ENCODE results near the gene SLF1.

The SLF1 gene

DNA sequence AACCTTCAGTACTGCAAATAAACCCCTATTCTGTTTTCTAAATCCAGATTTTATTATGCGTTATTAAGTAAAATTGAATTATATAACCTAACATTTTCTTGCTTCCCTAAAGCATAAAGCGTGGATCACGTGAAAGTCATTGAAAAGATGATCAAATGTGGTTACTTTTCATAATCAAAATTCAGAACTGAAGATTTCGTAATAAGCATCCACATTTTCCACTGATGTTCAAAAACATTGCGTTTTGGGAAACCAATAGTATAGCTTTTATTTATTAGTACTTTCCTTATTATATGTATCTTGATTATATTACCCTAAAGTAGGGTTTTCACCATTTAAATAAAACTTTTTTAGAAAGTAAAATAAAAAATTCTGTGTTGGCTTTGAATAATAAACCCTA lies 1.8 kb downstream of the SLF1 start:
- Histone ChIP-seq H3K27me3 (ENCODE audit: insufficient read depth, low read length) (no peaks in the 10 kb centered on the region), H3K79me2 (ENCODE audit: control insufficient read depth, insufficient read depth, low read length, unreplicated experiment) (peaks cover 62% of the 10 kb centered on the region), H3K27ac (ENCODE audit: low read depth, low read length) (no peak overlapping the region), H3K4me3 (ENCODE audit: low read depth, low read length) (peak overlapping the region; percentile 91; the same call in 1 of the 2 replicates), H3K36me3 (ENCODE audit: insufficient read depth, low read length) (no peaks in the 10 kb centered on the region), H2AFZ (ENCODE audit: low read length, unreplicated experiment) (no peak overlapping the region), H3K4me1 (ENCODE audit: control insufficient read depth, insufficient read depth, low read length, unreplicated experiment) (peaks cover 30% of the 10 kb centered on the region)

DNA sequence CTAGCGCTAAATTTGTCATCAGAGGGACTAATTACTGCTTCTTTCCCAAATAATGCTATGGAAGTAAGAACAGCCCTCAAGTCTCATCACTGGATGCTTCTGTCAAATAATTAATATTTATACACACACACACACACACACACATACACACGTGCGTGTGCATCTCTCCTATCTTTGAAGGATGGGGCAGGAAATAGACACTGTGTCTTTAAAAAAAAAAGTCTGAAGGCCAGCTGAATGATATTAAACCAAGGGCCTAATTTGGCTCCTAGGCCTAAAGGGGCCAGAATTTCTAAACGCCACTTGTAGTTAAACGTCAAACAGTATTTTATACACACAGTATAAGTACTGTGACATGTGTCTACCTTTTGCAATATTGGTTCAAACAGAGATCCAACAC lies 3.3 kb downstream of the SLF1 start:
- Histone ChIP-seq H2AFZ (ENCODE audit: low read length, unreplicated experiment) (no peak overlapping the region), H3K27ac (ENCODE audit: low read depth, low read length) (no peak overlapping the region), H3K36me3 (ENCODE audit: insufficient read depth, low read length) (no peaks in the 10 kb centered on the region), H3K27me3 (ENCODE audit: insufficient read depth, low read length) (no peaks in the 10 kb centered on the region), H3K4me3 (ENCODE audit: low read depth, low read length) (peak overlapping the region; percentile 17; the same call in 1 of the 2 replicates), H3K4me1 (ENCODE audit: control insufficient read depth, insufficient read depth, low read length, unreplicated experiment) (peaks cover 18% of the 10 kb centered on the region), H3K79me2 (ENCODE audit: control insufficient read depth, insufficient read depth, low read length, unreplicated experiment) (peaks cover 52% of the 10 kb centered on the region)

DNA sequence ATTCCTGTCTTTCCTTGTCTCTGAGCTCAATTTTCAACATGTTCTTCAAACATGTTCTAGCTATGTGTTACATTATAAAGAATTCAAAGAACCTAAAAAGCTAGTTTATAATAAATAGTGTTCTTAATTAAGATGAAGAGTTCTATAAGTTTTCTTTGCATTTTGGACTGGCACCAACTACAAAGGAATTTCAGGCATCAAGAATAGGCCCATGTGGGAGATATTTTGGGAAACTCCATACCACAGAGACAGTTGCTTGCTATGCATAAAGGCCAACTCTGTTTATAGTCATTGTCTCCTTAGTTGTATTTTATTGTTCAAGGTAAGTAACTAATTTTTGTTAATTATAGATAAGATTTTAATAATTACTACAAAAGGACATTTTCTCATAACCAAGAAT lies 4.5 kb downstream of the SLF1 start:
- peaks cover 50% of the 10 kb centered on the region for H3K79me2 ChIP-seq (ENCODE audit: control insufficient read depth, insufficient read depth, low read length, unreplicated experiment)
- no peaks in the 10 kb centered on the region for H3K27me3 ChIP-seq (ENCODE audit: insufficient read depth, low read length)
- H3K27ac ChIP-seq (ENCODE audit: low read depth, low read length) = no peak overlapping the region
- peaks cover 17% of the 10 kb centered on the region for H3K4me1 ChIP-seq (ENCODE audit: control insufficient read depth, insufficient read depth, low read length, unreplicated experiment)
- no peaks in the 10 kb centered on the region for H3K36me3 ChIP-seq (ENCODE audit: insufficient read depth, low read length)
- no peak overlapping the region for H3K4me3 ChIP-seq (ENCODE audit: low read depth, low read length)
- H2AFZ ChIP-seq (ENCODE audit: low read length, unreplicated experiment) = no peak overlapping the region

DNA sequence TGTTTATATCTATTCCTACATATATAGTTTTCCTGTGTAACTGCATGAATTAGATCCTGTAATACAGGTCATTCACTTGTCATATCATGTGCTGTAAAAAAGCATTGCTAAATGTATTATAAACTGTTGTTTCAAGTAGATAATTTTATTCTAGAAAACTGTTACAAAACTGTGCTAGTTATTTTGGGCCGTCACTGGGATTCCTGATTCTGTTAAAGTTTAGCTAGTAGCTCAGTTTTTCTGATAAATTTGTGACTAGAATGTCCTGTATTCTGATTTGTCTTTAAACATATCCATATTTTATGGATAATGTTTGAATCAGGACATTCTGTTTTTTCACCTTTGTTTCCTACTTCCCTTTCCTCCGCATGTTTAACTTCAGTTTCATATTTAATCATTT lies 5.4 kb downstream of the SLF1 start:
- H2AFZ ChIP-seq (ENCODE audit: low read length, unreplicated experiment) = no peak overlapping the region
- peaks cover 17% of the 10 kb centered on the region for H3K4me1 ChIP-seq (ENCODE audit: control insufficient read depth, insufficient read depth, low read length, unreplicated experiment)
- H3K36me3 ChIP-seq (ENCODE audit: insufficient read depth, low read length) = 0 out of 2 replicates have a peak, but pooled peaks cover 1% of the 10 kb centered on the region
- no peak overlapping the region for H3K4me3 ChIP-seq (ENCODE audit: low read depth, low read length)
- peaks cover 50% of the 10 kb centered on the region for H3K79me2 ChIP-seq (ENCODE audit: control insufficient read depth, insufficient read depth, low read length, unreplicated experiment)
- no peak overlapping the region for H3K27ac ChIP-seq (ENCODE audit: low read depth, low read length)
- H3K27me3 ChIP-seq (ENCODE audit: insufficient read depth, low read length) = no peaks in the 10 kb centered on the region

DNA sequence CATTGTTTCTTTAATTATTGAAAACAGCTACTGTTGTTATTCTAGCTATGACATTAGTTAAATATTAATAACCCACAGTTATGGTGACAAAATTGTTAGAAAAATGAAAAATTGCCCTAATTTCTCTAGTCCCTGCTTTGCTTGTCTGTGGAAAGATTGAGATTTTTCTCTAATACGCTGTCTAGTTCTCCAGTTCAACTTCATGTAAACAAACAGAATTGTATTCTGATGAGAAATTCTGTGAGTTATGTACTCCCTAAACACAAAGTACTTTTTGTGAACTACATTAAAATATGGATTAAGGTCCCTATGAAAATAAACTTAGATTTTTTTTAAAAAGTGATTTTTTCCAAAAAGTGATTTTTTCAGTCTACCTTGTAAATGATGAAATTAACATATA lies 8.7 kb downstream of the SLF1 start:
- H2AFZ ChIP-seq (ENCODE audit: low read length, unreplicated experiment) = no peak overlapping the region
- H3K4me1 ChIP-seq (ENCODE audit: control insufficient read depth, insufficient read depth, low read length, unreplicated experiment) = peaks cover 4% of the 10 kb centered on the region
- H3K36me3 ChIP-seq (ENCODE audit: insufficient read depth, low read length) = peaks cover 29% of the 10 kb centered on the region
- H3K27me3 ChIP-seq (ENCODE audit: insufficient read depth, low read length) = no peaks in the 10 kb centered on the region
- no peak overlapping the region for H3K4me3 ChIP-seq (ENCODE audit: low read depth, low read length)
- peaks cover 20% of the 10 kb centered on the region for H3K79me2 ChIP-seq (ENCODE audit: control insufficient read depth, insufficient read depth, low read length, unreplicated experiment)
- H3K27ac ChIP-seq (ENCODE audit: low read depth, low read length) = no peak overlapping the region

DNA sequence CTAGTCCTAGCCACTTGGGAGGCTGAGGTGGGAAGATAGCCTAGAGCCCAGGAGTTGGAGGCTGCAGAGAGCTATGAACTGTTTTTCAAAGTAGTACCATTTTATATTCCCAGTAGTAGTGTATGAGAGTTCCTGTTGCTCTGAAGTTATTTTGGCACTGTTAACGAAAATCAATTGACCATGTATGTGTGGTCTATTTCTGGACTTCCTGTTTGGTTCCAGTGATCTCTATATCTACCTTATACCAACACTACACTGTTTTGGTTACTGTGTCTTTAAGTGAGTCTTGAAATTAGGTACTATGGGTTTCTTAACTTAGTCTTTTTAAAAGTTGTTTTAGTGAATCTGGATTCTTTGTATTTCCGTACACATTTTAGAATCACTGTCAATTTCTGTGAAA lies 13.6 kb downstream of the SLF1 start:
- H3K27ac ChIP-seq (ENCODE audit: low read depth, low read length) = no peak overlapping the region
- peaks cover 12% of the 10 kb centered on the region for H3K79me2 ChIP-seq (ENCODE audit: control insufficient read depth, insufficient read depth, low read length, unreplicated experiment)
- no peak overlapping the region for H2AFZ ChIP-seq (ENCODE audit: low read length, unreplicated experiment)
- no peaks in the 10 kb centered on the region for H3K4me1 ChIP-seq (ENCODE audit: control insufficient read depth, insufficient read depth, low read length, unreplicated experiment)
- H3K36me3 ChIP-seq (ENCODE audit: insufficient read depth, low read length) = peaks cover 46% of the 10 kb centered on the region
- H3K4me3 ChIP-seq (ENCODE audit: low read depth, low read length) = no peak overlapping the region
- H3K27me3 ChIP-seq (ENCODE audit: insufficient read depth, low read length) = no peaks in the 10 kb centered on the region

DNA sequence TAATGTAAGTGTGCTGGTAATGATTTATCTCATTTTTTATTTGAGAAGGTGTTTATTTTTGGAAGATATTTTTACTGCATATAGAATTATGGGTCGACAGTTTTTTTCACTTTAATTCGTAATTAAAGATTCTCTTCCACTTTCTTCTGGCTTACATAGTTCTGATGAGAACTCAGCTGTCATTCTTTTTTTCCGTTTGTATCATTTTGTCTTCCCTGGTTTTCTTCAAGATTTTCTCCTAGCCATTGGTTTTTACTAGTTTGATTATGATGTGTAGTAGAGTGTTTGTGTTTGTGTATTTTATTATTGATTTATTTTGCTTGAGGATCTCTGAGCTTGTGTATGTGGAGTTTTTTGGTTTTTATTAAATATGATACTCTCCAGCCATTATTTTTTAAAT lies 21.7 kb downstream of the SLF1 start:
- no peak overlapping the region for H3K27ac ChIP-seq (ENCODE audit: low read depth, low read length)
- H3K36me3 ChIP-seq (ENCODE audit: insufficient read depth, low read length) = peaks cover 49% of the 10 kb centered on the region
- peaks cover 20% of the 10 kb centered on the region for H3K79me2 ChIP-seq (ENCODE audit: control insufficient read depth, insufficient read depth, low read length, unreplicated experiment)
- H3K27me3 ChIP-seq (ENCODE audit: insufficient read depth, low read length) = no peaks in the 10 kb centered on the region
- H2AFZ ChIP-seq (ENCODE audit: low read length, unreplicated experiment) = no peak overlapping the region
- no peaks in the 10 kb centered on the region for H3K4me1 ChIP-seq (ENCODE audit: control insufficient read depth, insufficient read depth, low read length, unreplicated experiment)
- H3K4me3 ChIP-seq (ENCODE audit: low read depth, low read length) = no peak overlapping the region

DNA sequence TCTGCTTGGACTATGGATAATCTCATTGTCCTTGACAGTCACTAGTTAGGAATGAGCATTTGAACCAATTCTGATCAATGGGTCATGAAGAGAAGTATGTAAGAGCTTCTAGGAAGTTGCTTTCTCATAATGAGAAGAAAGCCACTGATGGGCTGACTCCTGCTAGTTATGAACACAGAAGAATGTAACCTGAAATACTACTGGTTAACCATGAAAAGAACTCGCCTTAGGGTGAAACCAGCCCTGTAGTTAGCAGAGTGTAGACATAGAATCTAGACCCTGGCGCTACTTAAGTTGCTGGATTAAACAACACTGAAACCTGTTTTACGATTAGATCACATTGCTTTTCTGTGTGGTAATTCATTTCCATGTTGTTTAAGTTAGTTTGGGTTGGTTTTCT lies 26.6 kb downstream of the SLF1 start:
- Histone ChIP-seq H3K27me3 (ENCODE audit: insufficient read depth, low read length) (no peaks in the 10 kb centered on the region), H3K4me1 (ENCODE audit: control insufficient read depth, insufficient read depth, low read length, unreplicated experiment) (no peaks in the 10 kb centered on the region), H3K36me3 (ENCODE audit: insufficient read depth, low read length) (peaks cover 22% of the 10 kb centered on the region)

DNA sequence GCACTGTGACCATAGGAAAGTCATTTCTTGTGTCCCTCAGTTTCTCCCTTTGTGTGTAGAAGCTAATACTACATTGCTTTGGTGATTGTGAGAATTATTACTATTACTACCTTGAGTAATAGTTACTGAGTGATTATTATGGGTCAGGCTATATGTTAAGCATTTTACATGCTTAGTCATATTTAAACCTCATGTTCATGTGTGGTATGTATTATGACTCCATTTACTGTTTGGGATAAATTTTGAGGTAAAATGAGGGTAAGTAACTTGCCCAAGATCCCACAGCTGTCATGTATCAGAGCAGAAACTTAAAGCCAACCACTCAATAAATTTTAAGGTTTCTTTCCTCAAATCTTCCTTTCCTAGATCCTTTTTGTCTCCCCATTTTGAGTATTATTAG lies 28.3 kb downstream of the SLF1 start:
- Histone ChIP-seq H3K4me1 (ENCODE audit: control insufficient read depth, insufficient read depth, low read length, unreplicated experiment) (no peaks in the 10 kb centered on the region), H3K27ac (ENCODE audit: low read depth, low read length) (no peak overlapping the region), H2AFZ (ENCODE audit: low read length, unreplicated experiment) (no peak overlapping the region), H3K4me3 (ENCODE audit: low read depth, low read length) (no peak overlapping the region), H3K36me3 (ENCODE audit: insufficient read depth, low read length) (peaks cover 18% of the 10 kb centered on the region), H3K27me3 (ENCODE audit: insufficient read depth, low read length) (no peaks in the 10 kb centered on the region), H3K79me2 (ENCODE audit: control insufficient read depth, insufficient read depth, low read length, unreplicated experiment) (no peaks in the 10 kb centered on the region)

More for the DNA sequence above, 26.6 kb downstream of the SLF1 start:
- Histone ChIP-seq H3K27ac (ENCODE audit: low read depth, low read length) (no peak overlapping the region), H3K4me3 (ENCODE audit: low read depth, low read length) (no peak overlapping the region), H3K79me2 (ENCODE audit: control insufficient read depth, insufficient read depth, low read length, unreplicated experiment) (peaks cover 3% of the 10 kb centered on the region), H2AFZ (ENCODE audit: low read length, unreplicated experiment) (no peak overlapping the region)

DNA sequence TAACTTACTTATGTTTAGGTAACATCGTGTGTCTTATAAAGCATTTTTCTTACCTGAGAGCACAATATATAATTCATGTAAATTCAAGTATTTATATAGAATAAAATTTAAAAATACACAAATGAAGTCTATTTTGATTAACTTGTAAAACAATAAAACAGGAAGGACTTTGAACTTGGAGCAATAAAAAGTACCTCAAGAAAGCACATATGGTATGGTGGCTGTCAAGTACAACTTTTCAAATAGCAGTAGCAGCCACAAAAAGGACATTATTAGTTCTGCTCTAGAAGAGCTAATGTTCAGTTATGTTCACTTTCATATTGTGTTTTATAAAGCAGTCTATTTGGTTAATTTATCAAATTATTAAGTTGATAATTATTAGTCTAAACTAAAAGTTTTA lies 31.4 kb downstream of the SLF1 start:
- H3K27me3 ChIP-seq (ENCODE audit: insufficient read depth, low read length) = no peaks in the 10 kb centered on the region
- no peak overlapping the region for H2AFZ ChIP-seq (ENCODE audit: low read length, unreplicated experiment)
- no peaks in the 10 kb centered on the region for H3K79me2 ChIP-seq (ENCODE audit: control insufficient read depth, insufficient read depth, low read length, unreplicated experiment)
- H3K27ac ChIP-seq (ENCODE audit: low read depth, low read length) = no peak overlapping the region
- H3K4me1 ChIP-seq (ENCODE audit: control insufficient read depth, insufficient read depth, low read length, unreplicated experiment) = no peaks in the 10 kb centered on the region
- H3K36me3 ChIP-seq (ENCODE audit: insufficient read depth, low read length) = peaks cover 24% of the 10 kb centered on the region
- no peak overlapping the region for H3K4me3 ChIP-seq (ENCODE audit: low read depth, low read length)

DNA sequence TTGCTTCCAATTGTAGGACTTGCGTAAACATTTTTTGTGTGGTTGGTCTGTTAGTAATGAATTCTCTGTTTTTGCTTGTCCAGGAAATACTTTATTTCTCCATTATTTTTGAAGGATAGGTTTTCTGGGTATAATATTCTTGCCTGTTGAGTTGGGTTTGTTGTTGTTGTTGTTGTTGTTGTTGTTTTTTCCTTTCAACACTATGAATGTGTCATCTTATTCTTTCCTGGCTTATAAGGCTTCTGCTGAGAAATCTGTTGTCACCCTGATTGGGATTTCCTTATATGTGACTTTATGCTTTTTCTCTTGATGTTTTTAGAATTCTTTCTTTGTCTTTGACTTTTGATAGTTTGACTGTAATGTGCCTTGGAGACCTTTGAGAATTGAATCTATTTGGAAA lies 39.8 kb downstream of the SLF1 start:
- Histone ChIP-seq H3K4me3 (ENCODE audit: low read depth, low read length) (no peak overlapping the region), H3K27ac (ENCODE audit: low read depth, low read length) (no peak overlapping the region), H3K79me2 (ENCODE audit: control insufficient read depth, insufficient read depth, low read length, unreplicated experiment) (peaks cover 12% of the 10 kb centered on the region), H3K36me3 (ENCODE audit: insufficient read depth, low read length) (peaks cover 47% of the 10 kb centered on the region), H3K4me1 (ENCODE audit: control insufficient read depth, insufficient read depth, low read length, unreplicated experiment) (no peaks in the 10 kb centered on the region), H2AFZ (ENCODE audit: low read length, unreplicated experiment) (no peak overlapping the region), H3K27me3 (ENCODE audit: insufficient read depth, low read length) (no peaks in the 10 kb centered on the region)
